ENCODE results near the gene RHOT2. TPM values are rescaled to one million over a fixed set of nuclear protein-coding genes. Genes with fewer than 3 reads are reported as not detected.

Gene RHOT2
- total and polyA plus RNA-seq, 9 of the 15 experiments (the other 6 are each of a cell fraction or from before 2014, with no cell fraction given), result 5.0 to 373 (median 112) TPM

GRCh38 chr16:672371-672770, 4.4 kb downstream of the RHOT2 start:
- in situ Hi-C loops (cut with MboI), result loop anchor here (10.0 kb wide), 1 partner anchor 278 kb away; the partner anchor contains the start of gene NME4
- FAIRE-seq (no peak), ATAC-seq (no peak), DNase-seq (ENCODE audit: extremely low read depth in 1 of 4, low spot score in 3 of 4) (no peak)
- Histone ChIP-seq H3K79me2 (ENCODE audit: control insufficient read depth, insufficient read depth, low read length) (peaks cover 28% of the 10 kb centered on the region), H3K36me3 (ENCODE audit: control insufficient read depth, insufficient read depth, low read length) (peaks cover 62% of the 10 kb centered on the region), H4K20me1 (replicated peaks; ENCODE audit: control insufficient read depth, insufficient read depth, low read length) (0 out of 2 replicates have a peak, but pooled peaks cover 4% of the 10 kb centered on the region), H3K9ac (ENCODE audit: insufficient read depth in 1 of 2, low read depth in 2 of 2, low read length in 2 of 2) (no peak overlapping the region; a peak in 1 of 4 replicates), H3K27me3 (ENCODE audit: control insufficient read depth in 2 of 2, insufficient read depth in 2 of 2, low read length in 2 of 2) (no peaks in the 10 kb centered on the region), H3K4me3 (no peak overlapping the region), H3K27ac (ENCODE audit: extremely low read depth, low read depth, low read length) (no peak overlapping the region), H2AFZ (ENCODE audit: low read depth, low read length) (no peak overlapping the region), H3K9me3 (replicated peaks; ENCODE audit: control insufficient read depth, insufficient read depth, low read depth, low read length) (no peaks in the 10 kb centered on the region), H3K4me1 (replicated peaks in 1 of 2; ENCODE audit: control insufficient read depth in 2 of 2, insufficient read depth in 2 of 2, low read length in 2 of 2) (peaks cover 23 to 98% of the 10 kb centered on the region in 2 experiments), H3K4me2 (ENCODE audit: insufficient read depth, low read length) (no peak overlapping the region), H3K9me1 (ENCODE audit: control insufficient read depth, insufficient read depth, low read length) (no peaks in the 10 kb centered on the region)
- TF ChIP-seq ZBTB8A (IDR thresholded peaks at IDR 0.05; ENCODE audit: partially characterized antibody), result no peak
- no peak for TF ChIP-seq ZBTB9 (CRISPR knock-in tag; IDR thresholded peaks at IDR 0.05)
- TF ChIP-seq E2F4 (CRISPR knock-in tag; IDR thresholded peaks at IDR 0.05; ENCODE audit: low read depth), result no peak
- no peak for TF ChIP-seq MXI1 (IDR thresholded peaks at IDR 0.05; ENCODE audit: low read depth, low read length)
- no peak for TF ChIP-seq CBX2 (IDR thresholded peaks at IDR 0.05; ENCODE audit: insufficient read depth, low read length, poor library complexity, severe bottlenecking)
- TF ChIP-seq ARNT (IDR thresholded peaks at IDR 0.05), result no peak
- no peak for TF ChIP-seq GABPB2 (CRISPR knock-in tag; conservative IDR thresholded peaks at IDR 0.05)
- no peak; the same call in 1 of the 2 replicates for TF ChIP-seq POLR2G (IDR thresholded peaks at IDR 0.05; ENCODE audit: low read depth, low read length)
- POLR2A ChIA-PET, result interaction anchor here (0.7 to 1.6 kb wide), 3 partner anchors 10 to 84 kb away, joined by 3 to 5 read pairs (median 4); no protein-coding TSS in a partner anchor
- CTCF ChIA-PET (ENCODE audit: low intra/inter-chr PET ratio), result interaction anchor here (0.6 kb wide), 1 partner anchor 93 kb away, joined by 3 read pairs; no protein-coding TSS in a partner anchor
- intact Hi-C loops (cut with micrococcal nuclease), result no loop called here
- BruUV-seq (replicated peaks), result no TSS peak
- WGBS (ENCODE audit: insufficient coverage, low coverage, missing lambda C conversion rate), result 98% methylated on average over 7 of the region's 19 CpGs

All from K562 (cell line).